GM12874 (cell line): ENCODE results near the gene PTPRG.

Experiments used
- TF ChIP-seq, protein P1 (sequence below): IDR thresholded peaks from 2 replicates; pipeline ENCODE4 v1.5.1; 2011; ENCODE audit warnings: low read depth, mild to moderate bottlenecking, control low read depth, low read length, moderate library complexity; ENCODE audit not compliant: insufficient read depth

The PTPRG gene

DNA sequence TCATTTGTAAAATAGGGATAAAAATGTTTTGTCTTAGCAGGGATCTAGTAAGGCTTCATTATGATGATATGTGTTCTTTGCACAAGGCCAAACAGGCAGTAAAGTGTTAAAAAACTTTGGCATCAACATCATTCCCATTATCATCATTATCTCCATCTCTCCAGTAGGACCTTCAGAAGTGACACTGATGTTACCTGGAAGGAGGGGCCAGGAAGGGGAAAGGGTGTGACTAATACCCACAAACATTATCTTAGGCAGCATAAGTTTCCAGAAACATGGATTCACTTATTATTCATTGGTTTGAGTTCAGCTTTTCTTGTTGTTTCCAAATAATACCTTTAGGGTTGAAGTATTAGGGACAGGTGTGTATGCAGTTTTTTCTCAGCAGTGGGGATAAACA is 399.6 kb downstream of the PTPRG start:
- TF ChIP-seq, protein P1, sequence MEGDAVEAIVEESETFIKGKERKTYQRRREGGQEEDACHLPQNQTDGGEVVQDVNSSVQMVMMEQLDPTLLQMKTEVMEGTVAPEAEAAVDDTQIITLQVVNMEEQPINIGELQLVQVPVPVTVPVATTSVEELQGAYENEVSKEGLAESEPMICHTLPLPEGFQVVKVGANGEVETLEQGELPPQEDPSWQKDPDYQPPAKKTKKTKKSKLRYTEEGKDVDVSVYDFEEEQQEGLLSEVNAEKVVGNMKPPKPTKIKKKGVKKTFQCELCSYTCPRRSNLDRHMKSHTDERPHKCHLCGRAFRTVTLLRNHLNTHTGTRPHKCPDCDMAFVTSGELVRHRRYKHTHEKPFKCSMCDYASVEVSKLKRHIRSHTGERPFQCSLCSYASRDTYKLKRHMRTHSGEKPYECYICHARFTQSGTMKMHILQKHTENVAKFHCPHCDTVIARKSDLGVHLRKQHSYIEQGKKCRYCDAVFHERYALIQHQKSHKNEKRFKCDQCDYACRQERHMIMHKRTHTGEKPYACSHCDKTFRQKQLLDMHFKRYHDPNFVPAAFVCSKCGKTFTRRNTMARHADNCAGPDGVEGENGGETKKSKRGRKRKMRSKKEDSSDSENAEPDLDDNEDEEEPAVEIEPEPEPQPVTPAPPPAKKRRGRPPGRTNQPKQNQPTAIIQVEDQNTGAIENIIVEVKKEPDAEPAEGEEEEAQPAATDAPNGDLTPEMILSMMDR, result no peak

DNA sequence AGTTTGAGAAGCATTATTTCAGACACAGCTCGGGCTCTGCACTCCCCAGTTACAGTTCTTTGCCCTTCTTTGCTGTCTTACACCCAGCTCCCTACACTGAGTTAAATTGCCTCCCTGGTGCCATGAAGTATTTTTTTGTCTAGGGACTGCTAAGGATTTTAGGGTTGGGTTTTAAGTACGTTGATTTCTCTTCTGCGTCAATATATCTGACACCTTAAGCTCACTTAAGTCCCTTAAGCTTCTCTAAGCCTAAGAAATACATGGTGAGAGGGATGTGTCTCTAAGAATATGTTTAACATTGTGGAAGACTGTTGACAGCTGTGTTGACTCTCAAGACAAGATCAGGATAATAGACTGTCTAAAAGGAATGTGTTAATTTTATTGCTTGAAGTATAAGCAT is 400.5 kb downstream of the PTPRG start:
- TF ChIP-seq, protein P1, result no peak

DNA sequence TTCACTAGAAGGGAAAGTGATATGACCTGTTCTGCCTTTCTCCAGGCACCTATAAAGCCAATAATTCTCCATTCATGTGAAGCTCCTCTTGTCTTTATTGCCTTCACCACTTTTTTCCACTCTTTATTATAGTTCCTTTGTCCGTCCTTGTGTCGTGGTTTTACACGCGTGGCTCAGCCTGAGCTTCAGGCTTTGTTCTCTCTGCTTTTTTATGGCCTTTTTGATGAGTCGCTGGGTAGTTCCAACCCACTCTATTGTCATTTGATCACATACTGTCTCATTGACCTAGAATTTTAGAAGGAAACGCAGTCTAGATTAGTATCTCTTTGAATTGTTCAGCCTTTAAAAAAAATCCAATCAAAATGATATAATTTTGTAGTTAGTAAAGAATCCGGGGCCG is 403.2 kb downstream of the PTPRG start:
- TF ChIP-seq, protein P1, result no peak

DNA sequence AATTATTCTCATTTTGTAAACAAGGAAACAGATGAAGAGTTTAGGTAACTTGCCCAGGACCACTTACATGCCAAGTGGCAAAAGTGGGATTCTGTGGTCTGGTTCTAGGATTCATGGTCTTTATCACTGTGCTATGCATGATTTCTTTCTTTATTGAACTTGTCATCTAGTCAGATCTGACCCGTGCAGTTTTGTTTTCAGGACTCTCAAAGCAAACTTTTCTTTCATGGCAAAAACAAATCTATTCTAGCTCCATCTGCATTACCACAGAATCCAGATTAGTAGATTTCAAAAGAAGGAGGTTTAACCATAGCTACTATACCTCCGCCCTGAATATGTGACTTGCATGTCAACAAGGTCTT is 404.4 kb downstream of the PTPRG start:
- TF ChIP-seq, protein P1, result no peak

DNA sequence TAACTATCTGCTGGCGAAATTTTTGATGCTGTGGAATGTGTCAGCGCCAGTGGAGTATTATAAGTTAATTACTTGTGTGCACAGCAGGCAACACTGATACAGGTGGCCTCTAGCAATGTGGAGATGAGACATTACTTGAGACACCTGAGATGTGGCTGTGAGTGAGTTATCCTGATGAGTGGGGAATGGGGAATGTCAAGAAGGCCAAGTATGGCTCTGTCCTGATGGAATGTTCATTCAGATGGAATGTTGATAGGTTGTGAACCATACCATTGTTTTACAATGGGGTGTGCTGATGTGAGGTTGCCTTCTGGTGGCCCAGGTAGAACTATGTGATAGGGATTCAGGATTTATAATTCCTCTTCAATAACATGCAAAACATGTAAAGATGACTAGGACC is 404.8 kb downstream of the PTPRG start:
- TF ChIP-seq, protein P1, result no peak

DNA sequence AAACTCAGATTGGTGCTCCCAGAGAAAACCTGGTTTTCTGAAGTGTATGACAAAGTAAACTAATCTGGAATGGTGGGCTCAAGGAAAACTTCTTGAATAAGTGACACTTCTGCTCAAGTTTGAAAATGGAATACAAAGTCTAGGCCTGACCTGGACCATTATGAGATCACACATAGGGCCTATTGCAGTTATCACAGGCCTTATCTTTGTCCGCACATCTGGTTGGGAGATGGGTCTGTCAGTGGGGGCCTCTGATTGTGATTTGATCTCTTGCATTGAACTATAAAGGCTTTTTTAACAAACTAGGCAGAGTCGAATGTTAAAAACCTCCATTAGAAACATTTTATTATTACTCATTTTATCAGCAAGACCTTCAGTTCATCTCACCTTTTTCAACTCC is 405.6 kb downstream of the PTPRG start:
- TF ChIP-seq, protein P1, result no peak

DNA sequence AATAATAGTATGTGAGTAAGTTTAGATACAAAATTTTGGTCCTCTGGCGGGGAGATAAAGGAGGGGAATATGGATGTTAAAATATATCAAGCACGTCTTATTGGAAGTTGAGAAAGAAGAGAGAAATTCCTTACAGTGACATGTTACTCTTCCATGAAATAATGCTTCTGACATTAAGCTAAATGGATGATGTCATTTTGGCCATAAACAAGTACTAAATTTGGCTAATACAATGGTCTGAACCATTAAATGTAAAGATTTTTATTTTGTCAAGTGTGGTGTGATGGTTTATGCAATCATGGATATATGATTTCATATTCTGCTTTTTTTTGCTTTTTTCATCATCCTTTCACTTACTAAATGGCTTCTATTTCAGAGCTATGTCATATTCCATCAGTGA is 406.6 kb downstream of the PTPRG start:
- TF ChIP-seq, protein P1, result no peak

DNA sequence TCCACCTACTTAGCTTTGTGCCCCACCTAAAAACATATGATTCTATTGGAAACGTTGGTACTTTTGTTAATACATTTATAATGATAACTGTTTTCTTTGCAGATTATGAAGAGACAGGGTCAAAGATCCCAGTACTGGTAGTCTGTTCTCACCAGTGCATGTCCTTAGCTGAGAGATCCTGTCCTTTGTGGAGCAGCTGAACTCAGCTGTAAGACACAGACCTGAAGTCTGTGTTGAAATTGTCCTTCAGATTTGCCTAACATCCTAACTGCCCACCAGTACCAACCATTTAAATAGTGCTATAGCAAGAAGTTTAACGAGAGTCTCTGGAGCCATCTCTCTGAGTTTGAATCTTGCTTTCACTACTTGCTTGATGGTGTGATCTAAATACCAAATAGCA is 413.3 kb downstream of the PTPRG start:
- TF ChIP-seq, protein P1, result no peak
